IgD-negative memory B cell (primary cell): ENCODE data around the gene XIRP1. TPM values are rescaled to one million over a fixed set of nuclear protein-coding genes. Genes with fewer than 3 reads are reported as not detected.

Experiments
- H3K27ac Mint-ChIP-seq, 3 donors: one replicate each; pipeline ENCODE4 v1.8.0; 2020 to 2022; ENCODE audit warnings: mild to moderate bottlenecking in 3 of 3, mixed read lengths in 3 of 3, moderate library complexity in 1 of 3
- H3K27me3 Mint-ChIP-seq: one replicate; pipeline ENCODE4 v1.8.0; 2021; ENCODE audit warnings: mixed read lengths
- H3K36me3 Mint-ChIP-seq: one replicate; pipeline ENCODE4 v1.8.0; 2020; ENCODE audit warnings: mild to moderate bottlenecking, mixed read lengths
- H3K4me1 Mint-ChIP-seq, 3 donors: one replicate each; pipeline ENCODE4 v1.8.0; 2020 to 2022; ENCODE audit warnings: mixed read lengths in 3 of 3, mild to moderate bottlenecking in 1 of 3
- H3K4me3 Mint-ChIP-seq, 4 donors: one replicate each; pipeline ENCODE4 v1.8.0; 2020 to 2022; ENCODE audit warnings: mild to moderate bottlenecking in 4 of 4, mixed read lengths in 4 of 4, moderate library complexity in 3 of 4
- H3K9me3 Mint-ChIP-seq, 3 donors: one replicate each; pipeline ENCODE4 v1.8.0; 2020 to 2021; ENCODE audit warnings: mixed read lengths in 3 of 3, mild to moderate bottlenecking in 1 of 3
- polyA plus RNA-seq: library from polyadenylated mRNA; unstranded; fragments of 300-500 nt; fragmentation: Illumina TruSeq; gene quantifications from one replicate; pipeline ENCODE4 v1.2.3, GENCODE V29; 2021

XIRP1 gene
- polyA plus RNA-seq, 1 donor from 2014 or later: not detected

- H3K9me3 Mint-ChIP-seq: peaks cover 0 to 2% (median 0%) of the 10 kb centered on the region in 3 donors
- H3K4me1 Mint-ChIP-seq: peaks cover 21 to 31% (median 25%) of the 10 kb centered on the region in 3 donors
- no peak overlapping the region for H3K4me3 Mint-ChIP-seq
- H3K36me3 Mint-ChIP-seq: no peaks in the 10 kb centered on the region
- H3K27me3 Mint-ChIP-seq: peaks cover 4% of the 10 kb centered on the region
- H3K27ac Mint-ChIP-seq: no peak overlapping the region
These were observed 28.2 kb upstream of the XIRP1 start for GRCh38 chr3:39220407-39221140.

GRCh38 chr3:39219702-39220101 lies 27.3 kb upstream of the XIRP1 start:
- H3K4me1 Mint-ChIP-seq: peaks cover 18 to 26% (median 21%) of the 10 kb centered on the region in 3 donors
- no peak overlapping the region for H3K27ac Mint-ChIP-seq
- H3K36me3 Mint-ChIP-seq: no peaks in the 10 kb centered on the region
- peaks cover 6% of the 10 kb centered on the region for H3K27me3 Mint-ChIP-seq
- peaks cover 0 to 2% (median 0%) of the 10 kb centered on the region in 3 donors for H3K9me3 Mint-ChIP-seq
- H3K4me3 Mint-ChIP-seq: no peak overlapping the region

- Mint-ChIP-seq H3K27me3 (peaks cover 6% of the 10 kb centered on the region), H3K4me1 (peaks cover 18 to 29% (median 21%) of the 10 kb centered on the region in 3 donors), H3K9me3 (no peaks in the 10 kb centered on the region), H3K27ac (peak overlapping the region in 1 of 3 donors; percentile 62), H3K4me3 (peak overlapping the region in 3 of 4 donors; percentile 32 to 86 (median 35)), H3K36me3 (no peaks in the 10 kb centered on the region)
These were observed 23.9 kb upstream of the XIRP1 start for GRCh38 chr3:39216176-39216790.

- H3K4me1 Mint-ChIP-seq: peaks cover 14 to 33% (median 15%) of the 10 kb centered on the region in 3 donors
- H3K4me3 Mint-ChIP-seq: no peak overlapping the region
- no peaks in the 10 kb centered on the region for H3K9me3 Mint-ChIP-seq
- H3K27ac Mint-ChIP-seq: no peak overlapping the region
- no peaks in the 10 kb centered on the region for H3K36me3 Mint-ChIP-seq
- H3K27me3 Mint-ChIP-seq: peaks cover 4% of the 10 kb centered on the region
These were observed 21.2 kb upstream of the XIRP1 start for GRCh38 chr3:39213613-39214012.

GRCh38 chr3:39212665-39213064 lies 20.3 kb upstream of the XIRP1 start:
- peaks cover 16 to 36% (median 20%) of the 10 kb centered on the region in 3 donors for H3K4me1 Mint-ChIP-seq
- no peaks in the 10 kb centered on the region for H3K36me3 Mint-ChIP-seq
- H3K27me3 Mint-ChIP-seq: peaks cover 4% of the 10 kb centered on the region
- H3K27ac Mint-ChIP-seq: no peak overlapping the region
- H3K9me3 Mint-ChIP-seq: no peaks in the 10 kb centered on the region
- H3K4me3 Mint-ChIP-seq: no peak overlapping the region

GRCh38 chr3:39211332-39212130 lies 19.1 kb upstream of the XIRP1 start:
- Mint-ChIP-seq H3K4me1 (peaks cover 11 to 28% (median 15%) of the 10 kb centered on the region in 3 donors), H3K4me3 (no peak overlapping the region), H3K36me3 (no peaks in the 10 kb centered on the region), H3K27ac (no peak overlapping the region), H3K27me3 (peaks cover 6% of the 10 kb centered on the region), H3K9me3 (no peaks in the 10 kb centered on the region)

GRCh38 chr3:39210078-39210477 lies 17.7 kb upstream of the XIRP1 start:
- H3K4me1 Mint-ChIP-seq: peaks cover 3 to 18% (median 6%) of the 10 kb centered on the region in 3 donors
- peaks cover 5% of the 10 kb centered on the region for H3K27me3 Mint-ChIP-seq
- no peaks in the 10 kb centered on the region for H3K36me3 Mint-ChIP-seq
- no peaks in the 10 kb centered on the region for H3K9me3 Mint-ChIP-seq
- peak overlapping the region in 1 of 3 donors; percentile 41 for H3K27ac Mint-ChIP-seq
- H3K4me3 Mint-ChIP-seq: no peak overlapping the region

- Mint-ChIP-seq H3K27me3 (peaks cover 5% of the 10 kb centered on the region), H3K36me3 (no peaks in the 10 kb centered on the region), H3K9me3 (no peaks in the 10 kb centered on the region), H3K4me3 (no peak overlapping the region), H3K4me1 (peaks cover 3 to 18% (median 6%) of the 10 kb centered on the region in 3 donors), H3K27ac (no peak overlapping the region)
These were observed 17.1 kb upstream of the XIRP1 start for GRCh38 chr3:39209329-39209970.

- Mint-ChIP-seq H3K4me1 (peaks cover 3 to 14% (median 6%) of the 10 kb centered on the region in 3 donors), H3K36me3 (no peaks in the 10 kb centered on the region), H3K27me3 (peaks cover 8% of the 10 kb centered on the region), H3K27ac (no peak overlapping the region), H3K4me3 (no peak overlapping the region), H3K9me3 (no peaks in the 10 kb centered on the region)
These were observed 16.2 kb upstream of the XIRP1 start for GRCh38 chr3:39208463-39209055.

GRCh38 chr3:39207361-39208186 lies 15.2 kb upstream of the XIRP1 start:
- H3K27ac Mint-ChIP-seq: peak overlapping the region in 1 of 3 donors; percentile 4
- H3K4me1 Mint-ChIP-seq: peaks cover 3 to 14% (median 6%) of the 10 kb centered on the region in 3 donors
- peaks cover 15% of the 10 kb centered on the region for H3K27me3 Mint-ChIP-seq
- no peaks in the 10 kb centered on the region for H3K9me3 Mint-ChIP-seq
- no peak overlapping the region for H3K4me3 Mint-ChIP-seq
- H3K36me3 Mint-ChIP-seq: no peaks in the 10 kb centered on the region

- no peak overlapping the region for H3K4me3 Mint-ChIP-seq
- H3K9me3 Mint-ChIP-seq: no peaks in the 10 kb centered on the region
- peaks cover 24% of the 10 kb centered on the region for H3K27me3 Mint-ChIP-seq
- H3K36me3 Mint-ChIP-seq: no peaks in the 10 kb centered on the region
- peaks cover 3 to 14% (median 6%) of the 10 kb centered on the region in 3 donors for H3K4me1 Mint-ChIP-seq
- no peak overlapping the region for H3K27ac Mint-ChIP-seq
These were observed 13.6 kb upstream of the XIRP1 start for GRCh38 chr3:39205919-39206516.

GRCh38 chr3:39205131-39205530 lies 12.7 kb upstream of the XIRP1 start:
- Mint-ChIP-seq H3K36me3 (no peaks in the 10 kb centered on the region), H3K27me3 (peaks cover 24% of the 10 kb centered on the region), H3K27ac (no peak overlapping the region), H3K4me3 (no peak overlapping the region), H3K9me3 (no peaks in the 10 kb centered on the region), H3K4me1 (peaks cover 3 to 9% (median 6%) of the 10 kb centered on the region in 3 donors)

- Mint-ChIP-seq H3K4me3 (no peak overlapping the region), H3K27me3 (peaks cover 27% of the 10 kb centered on the region), H3K4me1 (peaks cover 3 to 7% (median 6%) of the 10 kb centered on the region in 3 donors), H3K9me3 (no peaks in the 10 kb centered on the region), H3K27ac (no peak overlapping the region), H3K36me3 (no peaks in the 10 kb centered on the region)
These were observed 11.5 kb upstream of the XIRP1 start for GRCh38 chr3:39203860-39204259.
